GM23248 (cell line): ENCODE results near the gene SPEF2.

Experiments
- EZH2 ChIP-seq: fragments of 200-600 bp; sonication (generic); IDR thresholded peaks from 2 replicates; pipeline ENCODE4 v1.6.1; 2018; ENCODE audit warnings: antibody characterized with exemption, mild to moderate bottlenecking; ENCODE audit not compliant: insufficient read depth, poor library complexity, severe bottlenecking
- EZH2phosphoT487 ChIP-seq: fragments of 200-600 bp; sonication (generic); IDR thresholded peaks from 2 replicates; pipeline ENCODE4 v1.6.1; 2018; ENCODE audit warnings: antibody characterized with exemption, moderate library complexity, mild to moderate bottlenecking, low read depth; ENCODE audit not compliant: insufficient read depth

GRCh38 chr5:35618304-35618636 lies 607 bp downstream of the SPEF2 start:
- no peak for TF ChIP-seq EZH2phosphoT487
- no peak for TF ChIP-seq EZH2
